GM18526 (cell line): ENCODE results near the gene PGAM2.
A peak's percentile ranks its signal among the peaks of the same experiment; 100 is the strongest.

Source experiments
- POLR2A ChIP-seq: IDR thresholded peaks from 3 replicates; pipeline ENCODE4 v1.6.1; 2011; ENCODE audit not compliant: insufficient read length; ENCODE audit errors: extremely low read depth

Gene PGAM2

DNA sequence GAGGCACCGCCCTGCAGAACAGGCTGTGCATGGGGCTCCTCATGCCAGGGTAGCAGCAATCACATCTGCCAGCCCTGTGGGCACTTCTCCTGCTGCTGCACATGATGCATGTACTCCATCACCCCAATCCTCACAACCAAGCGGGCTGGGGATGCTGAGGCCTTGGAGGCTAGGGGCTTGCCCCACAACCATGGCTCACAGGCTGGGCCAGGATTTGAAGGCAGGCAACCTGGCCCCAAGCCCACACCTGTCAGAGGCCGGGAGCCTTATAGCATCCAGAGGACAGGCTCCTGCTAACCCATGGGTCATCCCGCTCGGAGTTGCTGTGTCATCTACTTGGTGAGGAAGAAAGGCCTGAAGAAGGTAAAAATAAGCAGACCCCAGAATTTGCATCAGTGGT is 14.8 kb upstream of the PGAM2 start:
- no peak for TF ChIP-seq POLR2A

- no peak for TF ChIP-seq POLR2A
Measured at GRCh38 chr7:44079331-44080021, 14.1 kb upstream of the PGAM2 start.

DNA sequence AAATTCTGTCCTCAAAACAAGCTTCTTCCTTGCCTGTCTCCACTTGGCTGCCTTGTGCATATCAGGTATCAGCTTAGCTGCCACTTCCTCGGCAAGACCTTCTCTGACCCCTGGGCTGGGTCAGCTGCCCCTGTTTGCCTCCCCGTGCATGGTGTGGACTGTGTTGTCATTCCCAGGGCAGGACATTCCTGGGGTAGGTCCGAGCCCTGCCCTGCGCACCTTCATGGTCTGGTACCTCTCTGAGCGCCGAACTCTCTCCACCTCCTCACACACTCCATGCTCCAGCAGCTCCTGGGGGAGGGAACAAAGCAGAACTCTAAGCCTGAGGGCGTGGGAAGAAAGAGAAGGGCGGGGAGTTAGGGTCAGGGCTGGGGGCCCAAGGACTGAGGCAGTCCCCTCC is 13.2 kb upstream of the PGAM2 start:
- no peak for TF ChIP-seq POLR2A

- TF ChIP-seq POLR2A: no peak
Measured at GRCh38 chr7:44077681-44078091, 12.3 kb upstream of the PGAM2 start.

DNA sequence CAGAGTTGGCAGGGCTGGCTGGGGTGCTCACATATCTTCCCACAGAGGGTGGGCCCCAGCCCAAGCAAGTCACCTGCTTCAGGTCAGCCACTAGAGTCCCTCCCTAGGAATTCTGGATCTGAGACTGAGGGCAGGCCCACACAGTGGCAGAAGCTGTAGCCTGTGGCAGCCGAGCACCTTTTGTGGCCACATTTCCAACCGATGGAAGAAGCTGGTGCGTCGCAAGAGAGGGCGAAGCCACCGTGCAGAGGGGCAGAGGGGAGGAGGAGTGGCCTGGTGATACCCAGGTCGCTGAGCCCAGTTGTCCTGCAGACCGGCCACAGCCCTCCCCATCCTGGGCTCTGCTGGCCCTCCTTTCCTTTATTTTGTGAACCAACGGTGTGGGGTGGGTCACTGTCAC is 11.7 kb upstream of the PGAM2 start:
- TF ChIP-seq POLR2A: no peak

GRCh38 chr7:44076101-44076895 is 10.9 kb upstream of the PGAM2 start:
- no peak for TF ChIP-seq POLR2A

DNA sequence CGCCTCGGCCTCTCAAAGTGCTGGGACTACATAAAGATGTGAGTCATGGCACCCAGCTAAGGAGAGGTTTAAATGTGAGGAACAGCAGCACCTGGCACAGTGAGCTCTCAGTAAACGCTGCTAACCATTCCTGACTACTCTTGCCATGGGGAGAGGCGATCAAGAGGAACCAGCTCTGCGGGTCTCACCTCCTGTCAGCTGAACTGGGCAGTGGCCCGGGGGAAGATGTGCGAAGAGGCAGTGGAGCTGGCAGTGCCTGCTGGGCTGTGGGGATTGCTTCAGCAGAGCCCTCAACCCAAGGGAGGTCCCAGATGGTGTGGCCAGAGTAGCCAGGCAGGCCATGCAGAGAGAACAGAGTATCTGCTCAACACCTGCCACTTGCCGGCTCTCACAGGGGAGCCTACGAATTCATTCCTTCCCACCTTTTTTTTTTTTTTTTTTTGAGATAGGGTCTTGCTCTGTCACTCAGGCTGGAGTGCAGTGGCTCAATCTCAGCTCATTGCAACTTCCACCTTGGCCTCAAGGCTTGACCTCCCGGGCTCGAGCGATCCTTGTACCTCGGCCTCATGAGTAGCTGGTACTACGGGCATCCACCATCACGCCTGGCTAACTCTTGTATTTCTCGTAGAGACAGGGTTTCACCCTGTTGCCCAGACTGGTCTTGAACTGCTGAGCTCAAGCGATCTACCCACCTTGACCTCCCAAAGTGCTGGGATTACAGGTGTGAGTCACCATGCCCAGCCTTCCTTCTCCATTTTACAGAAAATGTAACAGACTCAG is 10.1 kb upstream of the PGAM2 start:
- TF ChIP-seq POLR2A: no peak

GRCh38 chr7:44074349-44074695 is 9.0 kb upstream of the PGAM2 start:
- TF ChIP-seq POLR2A: no peak

DNA sequence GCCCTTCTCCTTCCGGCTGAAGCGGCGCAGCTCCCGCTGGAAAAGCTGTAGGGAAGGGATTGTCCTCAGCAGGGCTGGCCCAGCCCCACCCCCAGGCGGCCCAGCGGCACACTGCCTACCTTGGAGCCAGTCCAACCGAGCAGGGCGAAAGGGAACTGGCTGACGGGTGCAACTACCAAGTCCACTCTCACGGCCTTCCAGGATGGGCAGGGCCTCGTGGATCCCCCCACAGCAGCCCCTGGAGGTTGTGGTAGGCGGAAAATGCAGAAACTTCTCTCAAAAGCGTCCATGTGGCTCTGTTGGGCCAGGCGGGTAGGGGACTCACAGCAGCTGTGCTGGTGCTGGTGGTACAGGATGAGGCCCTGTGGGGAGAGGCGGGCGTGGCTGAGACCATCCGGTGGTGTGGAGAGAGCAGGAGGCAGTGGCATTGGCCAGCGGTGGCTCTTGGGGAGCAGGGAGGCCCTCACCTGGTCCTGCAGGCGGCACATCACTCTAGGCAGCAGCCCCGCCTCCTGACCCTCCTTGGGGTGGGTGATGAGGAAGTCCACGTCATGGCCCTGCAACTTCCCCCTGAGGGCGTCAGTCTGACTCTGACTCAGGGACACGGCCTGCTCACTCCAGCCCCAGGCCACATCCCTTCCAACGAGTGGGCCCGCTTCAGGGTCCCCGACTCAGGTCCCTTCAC is 8.4 kb upstream of the PGAM2 start:
- TF ChIP-seq POLR2A: no peak

DNA sequence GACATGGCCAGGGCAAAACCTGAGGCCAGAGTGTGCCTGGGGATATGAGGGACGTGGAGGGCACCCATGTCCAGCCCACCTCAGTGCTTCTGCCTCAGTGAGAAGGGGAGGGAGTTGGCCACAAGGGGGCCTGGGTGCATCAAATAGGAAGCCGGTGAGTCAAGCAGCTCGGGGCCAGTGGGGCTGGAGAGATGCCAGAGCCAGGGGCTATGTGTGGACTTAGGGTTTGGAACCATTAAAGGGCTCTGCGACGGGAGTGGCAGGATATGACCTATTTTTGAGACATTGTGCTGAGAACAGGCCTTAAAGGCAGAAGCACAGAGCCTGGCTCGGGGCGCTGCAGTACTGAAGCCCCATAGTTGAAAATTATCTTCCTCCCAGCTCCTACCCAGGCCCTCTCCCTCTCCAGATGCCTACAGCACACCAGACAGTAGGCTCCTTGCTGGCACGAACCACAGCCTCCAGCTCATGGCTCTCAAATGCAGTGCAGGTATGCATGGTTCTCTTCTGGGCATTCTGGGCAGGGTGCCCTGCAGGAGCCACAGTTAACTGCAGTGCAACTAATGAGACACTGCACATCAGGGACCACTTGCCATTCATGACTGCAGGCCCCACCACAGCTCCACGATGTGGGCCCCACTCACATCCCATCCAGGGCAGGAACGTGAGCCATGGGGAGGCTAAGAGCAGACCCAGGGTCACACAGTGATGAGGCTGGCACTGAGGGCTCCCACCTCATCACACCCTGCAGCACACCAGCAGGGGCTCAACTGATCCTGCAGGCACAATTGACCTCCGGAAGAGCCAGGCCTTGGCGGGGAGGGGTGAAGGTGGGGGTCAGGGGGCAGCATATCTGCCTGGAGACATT is 7.2 kb upstream of the PGAM2 start:
- TF ChIP-seq POLR2A: no peak

- no peak for TF ChIP-seq POLR2A
Measured at GRCh38 chr7:44071726-44072363, 6.5 kb upstream of the PGAM2 start.

DNA sequence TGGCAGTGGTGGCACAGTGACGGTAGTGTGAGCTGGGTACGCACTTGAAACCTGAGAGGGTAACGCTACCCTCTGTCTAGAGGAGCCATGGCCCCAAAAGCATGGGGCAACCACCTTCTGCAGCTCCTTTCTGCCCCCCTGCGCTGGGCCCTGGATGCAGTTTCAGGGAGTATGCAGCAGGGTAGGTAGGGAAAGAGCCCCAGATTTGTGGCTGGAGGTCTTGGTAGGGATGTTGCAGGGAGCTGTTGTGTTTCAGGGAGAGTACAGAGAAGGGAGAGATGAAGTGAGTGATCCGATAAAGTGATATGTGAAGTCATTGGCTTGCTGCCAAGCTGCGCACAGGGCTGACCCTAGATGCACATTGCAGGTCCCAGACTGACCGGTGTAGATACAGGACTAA is 2.7 kb upstream of the PGAM2 start:
- peak; percentile 9 for TF ChIP-seq POLR2A

- TF ChIP-seq POLR2A: peak; percentile 14
Measured at GRCh38 chr7:44067064-44067951, 1.9 kb upstream of the PGAM2 start.
